ENCODE results near the gene MAST2.
"Not testable (repeated sequence)": the region's sequence is repeated elsewhere in the genome, so short reads cannot be mapped to it uniquely, and the experiment has no call there.

DNA sequence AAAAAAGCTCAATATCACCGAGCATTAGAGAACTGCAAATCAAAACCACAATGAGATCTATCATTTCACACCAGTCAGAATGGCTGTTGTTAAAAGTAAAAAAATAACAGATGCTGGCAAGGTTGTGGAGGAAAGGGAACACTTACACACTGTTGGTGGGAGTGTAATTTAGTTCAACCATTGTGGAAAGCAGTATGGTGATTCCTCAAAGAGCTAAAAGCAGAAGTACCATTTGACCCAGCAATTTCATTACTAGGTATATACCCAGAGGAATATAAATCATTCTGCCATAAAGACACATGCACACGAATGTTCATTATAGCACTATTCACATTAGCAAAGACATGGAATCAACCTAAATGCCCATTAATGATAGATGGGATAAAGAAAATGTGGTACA lies 146.1 kb downstream of the MAST2 start:
- TF ChIP-seq EZH2 (IDR thresholded peaks at IDR 0.05; ENCODE audit: borderline replicate concordance, low read depth, low read length, poor library complexity, severe bottlenecking): not testable (repeated sequence)
- TF ChIP-seq, protein P1, sequence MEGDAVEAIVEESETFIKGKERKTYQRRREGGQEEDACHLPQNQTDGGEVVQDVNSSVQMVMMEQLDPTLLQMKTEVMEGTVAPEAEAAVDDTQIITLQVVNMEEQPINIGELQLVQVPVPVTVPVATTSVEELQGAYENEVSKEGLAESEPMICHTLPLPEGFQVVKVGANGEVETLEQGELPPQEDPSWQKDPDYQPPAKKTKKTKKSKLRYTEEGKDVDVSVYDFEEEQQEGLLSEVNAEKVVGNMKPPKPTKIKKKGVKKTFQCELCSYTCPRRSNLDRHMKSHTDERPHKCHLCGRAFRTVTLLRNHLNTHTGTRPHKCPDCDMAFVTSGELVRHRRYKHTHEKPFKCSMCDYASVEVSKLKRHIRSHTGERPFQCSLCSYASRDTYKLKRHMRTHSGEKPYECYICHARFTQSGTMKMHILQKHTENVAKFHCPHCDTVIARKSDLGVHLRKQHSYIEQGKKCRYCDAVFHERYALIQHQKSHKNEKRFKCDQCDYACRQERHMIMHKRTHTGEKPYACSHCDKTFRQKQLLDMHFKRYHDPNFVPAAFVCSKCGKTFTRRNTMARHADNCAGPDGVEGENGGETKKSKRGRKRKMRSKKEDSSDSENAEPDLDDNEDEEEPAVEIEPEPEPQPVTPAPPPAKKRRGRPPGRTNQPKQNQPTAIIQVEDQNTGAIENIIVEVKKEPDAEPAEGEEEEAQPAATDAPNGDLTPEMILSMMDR (conservative IDR thresholded peaks at IDR 0.05; ENCODE audit: low read depth, low read length): not testable (repeated sequence)

Measured in A673 (cell line).